GM12875 (cell line): ENCODE results near the gene CCDC197.

ENCODE experiments used
- H3K4me3 ChIP-seq: one replicate; pipeline ENCODE4 v1.5.1; 2011; ENCODE audit warnings: low read depth, low read length, control low read depth
- TF ChIP-seq, protein P1 (sequence below): IDR thresholded peaks from 2 replicates; pipeline ENCODE4 v1.5.1; 2011; ENCODE audit warnings: low read depth, mild to moderate bottlenecking, control low read depth, inconsistent platforms, low read length, moderate library complexity, borderline replicate concordance; ENCODE audit not compliant: insufficient read depth

CCDC197 gene

DNA sequence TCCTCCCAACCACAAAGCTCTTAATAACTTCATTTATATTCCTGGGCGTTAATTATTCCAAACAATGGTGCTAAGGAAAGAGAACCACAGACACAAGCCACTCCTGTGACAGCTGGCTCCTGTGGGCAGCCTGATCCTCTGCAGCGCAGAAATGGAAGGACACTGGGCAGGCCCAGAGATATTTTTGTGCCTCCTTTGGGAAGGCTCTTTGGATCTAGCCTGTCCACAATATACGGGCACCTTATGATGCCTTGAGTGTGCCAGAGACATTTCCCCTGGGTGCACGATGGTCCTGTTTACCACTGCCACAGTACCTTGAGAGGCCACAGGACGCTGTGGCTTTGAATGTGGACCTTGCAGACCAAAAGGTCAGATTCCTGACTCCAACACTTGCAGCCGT, 22.8 kb upstream of the CCDC197 start:
- no peak overlapping the region for H3K4me3 ChIP-seq
- TF ChIP-seq, protein P1, sequence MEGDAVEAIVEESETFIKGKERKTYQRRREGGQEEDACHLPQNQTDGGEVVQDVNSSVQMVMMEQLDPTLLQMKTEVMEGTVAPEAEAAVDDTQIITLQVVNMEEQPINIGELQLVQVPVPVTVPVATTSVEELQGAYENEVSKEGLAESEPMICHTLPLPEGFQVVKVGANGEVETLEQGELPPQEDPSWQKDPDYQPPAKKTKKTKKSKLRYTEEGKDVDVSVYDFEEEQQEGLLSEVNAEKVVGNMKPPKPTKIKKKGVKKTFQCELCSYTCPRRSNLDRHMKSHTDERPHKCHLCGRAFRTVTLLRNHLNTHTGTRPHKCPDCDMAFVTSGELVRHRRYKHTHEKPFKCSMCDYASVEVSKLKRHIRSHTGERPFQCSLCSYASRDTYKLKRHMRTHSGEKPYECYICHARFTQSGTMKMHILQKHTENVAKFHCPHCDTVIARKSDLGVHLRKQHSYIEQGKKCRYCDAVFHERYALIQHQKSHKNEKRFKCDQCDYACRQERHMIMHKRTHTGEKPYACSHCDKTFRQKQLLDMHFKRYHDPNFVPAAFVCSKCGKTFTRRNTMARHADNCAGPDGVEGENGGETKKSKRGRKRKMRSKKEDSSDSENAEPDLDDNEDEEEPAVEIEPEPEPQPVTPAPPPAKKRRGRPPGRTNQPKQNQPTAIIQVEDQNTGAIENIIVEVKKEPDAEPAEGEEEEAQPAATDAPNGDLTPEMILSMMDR: no peak

DNA sequence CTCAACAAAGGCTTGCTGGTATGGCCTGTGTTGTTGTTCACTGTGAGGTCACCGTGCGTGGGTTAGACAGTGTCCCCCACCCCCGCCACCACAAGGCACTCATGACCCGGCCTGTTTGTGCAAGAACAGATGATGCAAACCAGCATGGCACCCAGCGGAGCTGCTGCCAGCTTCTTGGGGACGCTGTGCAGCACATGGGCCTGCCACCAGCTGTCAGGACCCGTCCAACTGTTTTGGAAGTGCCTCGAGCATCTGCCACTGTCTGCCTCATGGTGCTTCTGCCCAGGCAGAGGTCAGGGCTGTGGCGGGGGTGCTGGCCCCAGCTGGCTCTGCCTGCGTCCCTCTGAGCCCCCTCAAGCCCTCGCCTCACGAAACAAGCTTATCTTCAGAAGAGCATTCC, 22.3 kb upstream of the CCDC197 start:
- TF ChIP-seq, protein P1: no peak
- no peak overlapping the region for H3K4me3 ChIP-seq

DNA sequence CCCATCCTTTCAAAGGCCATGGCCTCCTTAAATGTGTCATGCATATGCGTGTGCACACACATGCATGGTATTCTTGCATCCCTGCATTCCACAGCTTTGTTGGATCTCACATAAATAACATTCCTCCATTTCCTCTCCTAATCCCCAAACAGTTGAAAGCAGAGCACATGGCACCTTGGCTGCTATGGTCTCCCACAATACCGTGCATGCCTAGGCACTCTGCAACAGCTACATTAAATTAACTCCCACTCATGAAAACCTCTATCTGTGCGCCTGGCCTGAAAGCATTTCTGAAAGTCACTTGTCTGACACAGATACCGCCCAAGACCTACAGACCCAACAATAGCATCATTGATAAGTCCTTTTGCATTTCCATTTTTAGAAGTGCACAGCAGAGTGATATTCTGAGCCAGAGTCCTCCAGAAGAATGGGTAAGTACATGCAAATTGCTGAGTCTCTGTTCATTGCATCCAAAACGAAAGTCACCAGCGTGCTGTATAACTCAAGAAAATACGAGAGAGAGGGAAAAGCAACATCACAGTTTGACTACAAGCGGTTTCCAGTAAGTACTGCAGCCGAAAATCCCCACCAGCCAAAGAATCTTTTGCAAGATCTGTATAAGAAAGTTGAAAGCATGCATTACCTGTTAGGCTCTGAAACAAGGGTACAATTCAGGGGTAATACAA, 21.2 kb upstream of the CCDC197 start:
- TF ChIP-seq, protein P1: 0 out of 2 replicates have a peak, but pooled peaks have one; percentile 4
- peak overlapping the region; percentile 1 for H3K4me3 ChIP-seq

DNA sequence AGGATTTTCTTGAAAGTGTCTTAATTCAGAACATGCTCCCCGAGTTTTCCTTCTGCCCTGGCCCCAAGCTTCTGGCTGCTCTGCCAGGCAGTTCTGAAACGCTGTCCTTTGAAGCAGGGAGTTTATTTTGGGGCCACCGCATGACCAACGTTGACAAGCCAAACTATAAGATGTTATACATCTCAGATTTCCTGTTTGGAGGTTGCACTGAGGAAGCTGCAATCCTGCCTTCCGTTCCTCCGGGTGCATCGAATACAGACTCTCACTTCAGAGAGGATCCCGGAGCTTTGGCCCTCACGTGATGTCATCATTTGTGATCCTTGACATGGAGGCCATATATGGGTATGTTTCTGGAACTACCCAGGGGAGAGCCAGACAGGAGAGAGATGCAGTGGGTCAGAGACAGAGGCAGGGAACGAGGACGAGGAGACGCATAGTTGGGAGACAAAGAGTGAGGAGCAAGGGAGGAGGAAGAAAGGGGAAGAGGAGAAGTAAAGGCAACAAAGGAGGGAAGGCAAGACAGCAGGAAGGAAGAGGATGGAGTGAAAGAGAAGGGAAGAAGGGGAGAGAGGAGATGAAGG, 20.5 kb upstream of the CCDC197 start, which contains the start of gene ASB2:
ASB2 (minus strand) TSS at position 94 of the 581 bp plus-strand sequence. CDS start 12,031 bp downstream, outside the sequence.
- H3K4me3 ChIP-seq: peak within 1 kb of the TSS; percentile 12
- TF ChIP-seq, protein P1: no peak

DNA sequence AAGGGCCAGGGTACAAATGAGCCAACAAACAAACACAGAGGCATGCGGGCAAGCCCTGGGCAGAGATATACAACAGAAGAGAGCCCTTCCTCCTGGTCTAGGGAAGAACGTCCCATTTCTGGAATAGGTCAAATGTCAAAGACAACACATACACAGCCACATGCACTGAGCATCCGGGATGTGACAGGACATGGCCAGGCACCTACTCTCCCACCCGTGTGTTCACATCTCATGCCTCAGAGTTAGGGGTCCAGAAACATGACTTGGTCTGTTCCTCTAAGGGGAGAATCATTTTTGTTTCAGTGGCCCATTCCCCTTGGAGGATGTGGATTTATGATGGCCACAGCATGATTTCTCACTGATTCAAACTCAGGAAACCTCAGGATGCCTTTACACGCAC, 19.9 kb upstream of the CCDC197 start:
- H3K4me3 ChIP-seq: peak overlapping the region; percentile 12
- TF ChIP-seq, protein P1: no peak

DNA sequence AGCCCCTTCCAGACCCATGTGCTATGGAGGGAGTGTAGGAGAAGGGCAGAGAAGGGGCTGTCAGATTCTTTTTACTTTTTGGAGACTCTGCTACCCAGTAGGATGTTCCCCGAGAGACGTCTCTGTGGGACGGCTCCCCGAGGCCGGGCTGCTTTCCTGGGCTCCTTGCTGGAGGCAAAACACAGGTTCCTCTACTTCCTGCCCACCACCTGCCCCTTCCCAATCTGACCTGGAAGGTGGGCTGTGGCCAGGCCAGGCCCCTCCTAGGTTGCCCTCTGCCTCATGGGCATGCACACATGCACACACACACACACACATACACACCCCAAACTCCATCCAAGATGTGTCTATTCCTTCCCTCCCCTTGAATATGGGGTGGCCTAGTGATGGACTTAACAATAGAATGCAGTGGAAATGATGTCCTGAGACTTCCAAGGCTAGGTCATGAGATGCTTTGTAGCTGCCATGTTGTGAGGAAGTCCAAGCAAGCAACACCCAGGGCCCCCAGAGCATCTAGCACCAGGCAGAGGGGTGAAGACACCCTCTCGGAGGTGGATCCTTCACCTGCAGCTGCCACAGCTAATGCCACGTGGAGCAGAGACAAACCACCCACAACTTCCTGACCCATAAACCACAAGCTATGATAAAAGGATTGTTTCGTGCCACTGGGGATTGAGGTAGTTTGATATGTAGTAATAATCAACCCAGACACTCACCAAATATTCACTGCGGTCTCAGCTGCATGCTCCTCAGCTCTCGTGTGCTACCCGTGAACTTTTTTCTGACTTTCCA, 19.1 kb upstream of the CCDC197 start:
- TF ChIP-seq, protein P1: no peak
- no peak overlapping the region for H3K4me3 ChIP-seq
